SK-N-SH (cell line): ENCODE results near the gene KRT23. TPM values are rescaled to one million over a fixed set of nuclear protein-coding genes. Genes with fewer than 3 reads are reported as not detected.
A peak's percentile ranks its signal among the peaks of the same experiment; 100 is the strongest.
"Not testable (repeated sequence)": the region's sequence is repeated elsewhere in the genome, so short reads cannot be mapped to it uniquely, and the experiment has no call there.

ENCODE experiments used
- CTCF ChIA-PET: fragments of 300-600, 350-600 bp; formaldehyde crosslinking; extraction: SDS; loops from one replicate; lab custom pipeline; 2021; lab: Yijun Ruan, JAX
- POLR2A ChIA-PET: fragments of 350-600 bp; sonication (Branson Sonifier 250); formaldehyde crosslinking; extraction: SDS; loops from one replicate; lab custom pipeline; 2020; ENCODE audit warnings: antibody characterized with exemption, inconsistent platforms; lab: Yijun Ruan, JAX
- DNase-seq: peaks from one replicate; pipeline ENCODE4 v3.0.0; 2012
- H2AFZ ChIP-seq: fragments of 200-600 bp; sonication (generic); 2 replicates; pipeline ENCODE4 v1.8.1; 2016; ENCODE audit warnings: antibody characterized with exemption, mild to moderate bottlenecking, low read depth
- H3F3A ChIP-seq: fragments of 200-600 bp; sonication (generic); replicated peaks from 2 replicates; pipeline ENCODE3; 2016; ENCODE audit warnings: antibody characterized with exemption, mild to moderate bottlenecking; ENCODE audit not compliant: insufficient read depth
- H3K27ac ChIP-seq, 2 experiments: fragments of 200-500 bp in 1 of 2; fragments of 200-600 bp in 1 of 2; sonication (Bioruptor generic) in 1 of 2; sonication (generic), shearing (Covaris generic) in 1 of 2; 2 replicates each; pipeline versions ENCODE4 v1.5.1 to v1.6.1; 2014 to 2016; ENCODE audit warnings: low read depth in 2 of 2, inconsistent platforms in 1 of 2, low read length in 1 of 2, mild to moderate bottlenecking in 1 of 2, mixed read lengths in 1 of 2
- H3K27me3 ChIP-seq: fragments of 200-600 bp; sonication (generic), shearing (Covaris generic); 2 replicates; pipeline ENCODE4 v1.6.1; 2016; ENCODE audit warnings: mixed run types; ENCODE audit not compliant: insufficient read depth
- H3K36me3 ChIP-seq, 2 experiments: fragments of 200-500 bp in 1 of 2; fragments of 200-600 bp in 1 of 2; sonication (Bioruptor generic) in 1 of 2; sonication (generic) in 1 of 2; replicated peaks in 1 of 2; 2 replicates each; pipeline versions ENCODE3 to v1.5.1; 2014 to 2016; ENCODE audit warnings: low read length in 1 of 2, mild to moderate bottlenecking in 1 of 2; ENCODE audit not compliant: insufficient read depth in 2 of 2, control insufficient read depth in 1 of 2
- H3K4me1 ChIP-seq, 2 experiments: fragments of 200-500 bp in 1 of 2; fragments of 200-600 bp in 1 of 2; sonication (Bioruptor generic) in 1 of 2; sonication (generic), shearing (Covaris generic) in 1 of 2; 2 replicates each; pipeline versions ENCODE4 v1.5.1 to v1.6.1; 2014 to 2016; ENCODE audit warnings: low read depth in 1 of 2, low read length in 1 of 2, mixed run types in 1 of 2; ENCODE audit not compliant: insufficient read depth in 2 of 2, control insufficient read depth in 1 of 2
- H3K4me2 ChIP-seq: fragments of 200-600 bp; sonication (generic), shearing (Covaris generic); 2 replicates; pipeline ENCODE4 v1.6.1; 2017; ENCODE audit warnings: mixed run types
- H3K4me3 ChIP-seq, 2 experiments: fragments of 200-500 bp in 1 of 2; fragments of 200-600 bp in 1 of 2; sonication (Bioruptor generic) in 1 of 2; sonication (generic), shearing (Covaris generic) in 1 of 2; 2 replicates each; pipeline versions ENCODE4 v1.5.1 to v1.8.1; 2014 to 2016; ENCODE audit warnings: low read depth in 2 of 2, inconsistent platforms in 1 of 2, low read length in 1 of 2, mild to moderate bottlenecking in 1 of 2, mixed read lengths in 1 of 2, moderate library complexity in 1 of 2
- H3K79me2 ChIP-seq: fragments of 200-600 bp; sonication (generic); 2 replicates; pipeline ENCODE4 v1.8.1; 2017; ENCODE audit warnings: mild to moderate bottlenecking; ENCODE audit not compliant: insufficient read depth
- H3K9ac ChIP-seq: fragments of 200-600 bp; sonication (generic); 2 replicates; pipeline ENCODE4 v1.6.1; 2017; ENCODE audit warnings: mixed run types
- H3K9me2 ChIP-seq: fragments of 200-600 bp; sonication (generic); 2 replicates; pipeline ENCODE4 v1.6.1; 2017; ENCODE audit warnings: mixed run types
- H3K9me3 ChIP-seq: fragments of 200-600 bp; sonication (generic); 2 replicates; pipeline ENCODE4 v1.6.1; 2017; ENCODE audit warnings: mixed run types, mild to moderate bottlenecking, moderate library complexity
- H4K20me1 ChIP-seq: fragments of 200-600 bp; sonication (generic); 2 replicates; pipeline ENCODE4 v1.6.1; 2017; ENCODE audit warnings: mild to moderate bottlenecking, mixed run types; ENCODE audit not compliant: insufficient read depth
- CHD2 ChIP-seq: fragments of 150-350 bp; IDR thresholded peaks from 2 replicates; pipeline ENCODE4 v1.6.1; 2018; ENCODE audit warnings: low read length; ENCODE audit not compliant: partially characterized antibody
- EP300 ChIP-seq, 2 experiments: IDR thresholded peaks; 2 replicates each; pipeline versions ENCODE4 v1.4.0 to v1.6.1; 2012; ENCODE audit warnings: borderline replicate concordance in 1 of 2, low read depth in 1 of 2, low read length in 1 of 2
- EZH2phosphoT487 ChIP-seq: fragments of 200-600 bp; sonication (generic); IDR thresholded peaks from 2 replicates; pipeline ENCODE4 v1.6.1; 2017; ENCODE audit warnings: low read depth, mixed run types, mild to moderate bottlenecking, antibody characterized with exemption, moderate library complexity, borderline replicate concordance
- JUND ChIP-seq: IDR thresholded peaks from 2 replicates; pipeline ENCODE4 v1.4.0; 2012
- MEF2A ChIP-seq: IDR thresholded peaks from 2 replicates; pipeline ENCODE4 v1.4.0; 2012; ENCODE audit warnings: low read depth, borderline replicate concordance
- MXI1 ChIP-seq: IDR thresholded peaks from 2 replicates; pipeline ENCODE4 v1.6.1; 2012; ENCODE audit warnings: mild to moderate bottlenecking, low read depth, low read length, improper control_type of control experiment
- NFIC ChIP-seq: IDR thresholded peaks from 2 replicates; pipeline ENCODE4 v1.4.0; 2012; ENCODE audit warnings: borderline replicate concordance
- POLR2AphosphoS5 ChIP-seq: IDR thresholded peaks from 2 replicates; pipeline ENCODE4 v1.6.1; 2012; ENCODE audit warnings: low read depth, low read length
- RAD21 ChIP-seq: IDR thresholded peaks from 2 replicates; pipeline ENCODE4 v1.6.1; 2012; ENCODE audit warnings: mild to moderate bottlenecking, low read length
- RXRA ChIP-seq: IDR thresholded peaks from 2 replicates; pipeline ENCODE4 v1.4.0; 2012; ENCODE audit warnings: low read depth, mild to moderate bottlenecking, borderline replicate concordance
- SMC3 ChIP-seq: IDR thresholded peaks from 2 replicates; pipeline ENCODE4 v1.6.1; 2012; ENCODE audit warnings: low read depth, low read length, improper control_type of control experiment
- TCF12 ChIP-seq: IDR thresholded peaks from 2 replicates; pipeline ENCODE4 v1.4.0; 2012
- TEAD4 ChIP-seq: IDR thresholded peaks from 2 replicates; pipeline ENCODE4 v1.4.0; 2012; ENCODE audit warnings: mild to moderate bottlenecking, borderline replicate concordance; ENCODE audit not compliant: insufficient read depth
- YY1 ChIP-seq: IDR thresholded peaks from 2 replicates; pipeline ENCODE4 v1.4.0; 2012; ENCODE audit warnings: low read depth, mild to moderate bottlenecking
- ZBTB33 ChIP-seq: IDR thresholded peaks from 2 replicates; pipeline ENCODE4 v1.4.0; 2012; ENCODE audit warnings: low read depth, borderline replicate concordance
- WGBS: methylation state at CpG from one replicate; pipeline ENCODE4 v1.1.6; 2017; ENCODE audit warnings: low lambda C conversion rate; 5-methylcytosine and 5-hydroxymethylcytosine counted together
- polyA plus RNA-seq, 3 experiments: library from polyadenylated mRNA; depleted of rRNA; stranded (reverse); fragments of >200 nt; gene quantifications; 2 replicates each; pipeline ENCODE4 v1.2.3, GENCODE V29; 2012
- TF ChIP-seq, protein P1 (sequence below): fragments of 150-350 bp; IDR thresholded peaks from 2 replicates; pipeline ENCODE4 v1.6.1; 2016; ENCODE audit warnings: mild to moderate bottlenecking, low read depth, low read length
- TF ChIP-seq, protein P2 (sequence below): IDR thresholded peaks from 2 replicates; pipeline ENCODE4 v1.4.0; 2012; ENCODE audit warnings: low read depth
- TF ChIP-seq, protein P3 (sequence below): fragments of 150-350 bp; IDR thresholded peaks from 2 replicates; pipeline ENCODE4 v1.6.1; 2017; ENCODE audit warnings: antibody characterized with exemption, low read length, low read depth, borderline replicate concordance
- TF ChIP-seq, protein P4 (sequence below): IDR thresholded peaks from 2 replicates; pipeline ENCODE4 v1.4.0; 2012; ENCODE audit warnings: low read depth, borderline replicate concordance

The KRT23 gene
- polyA plus RNA-seq, 1 of the 3 experiments (the other 2 are of a cell fraction), result not detected

- TF ChIP-seq ZBTB33, result no peak
- TF ChIP-seq POLR2AphosphoS5, result no peak
- TF ChIP-seq SMC3, result no peak
- TF ChIP-seq NFIC, result no peak
These were observed 16.4 kb downstream of the KRT23 start (continued) for GRCh38 chr17:40921026-40921425.

GRCh38 chr17:40917116-40917515 is 20.3 kb downstream of the KRT23 start:
- POLR2A ChIA-PET, result interaction anchor here (0.6 kb wide), 1 partner anchor 604 kb away, joined by 3 read pairs; no protein-coding TSS in a partner anchor

GRCh38 chr17:40916366-40916765 is 21.1 kb downstream of the KRT23 start:
- Histone ChIP-seq H3K79me2 (no peaks in the 10 kb centered on the region), H3K9me2 (no peaks in the 10 kb centered on the region), H3K36me3 (no peaks in the 10 kb centered on the region), H3K4me1 (no peaks in the 10 kb centered on the region), H2AFZ (no peak overlapping the region), H3K9me3 (no peaks in the 10 kb centered on the region), H4K20me1 (no peaks in the 10 kb centered on the region), H3F3A (no peaks in the 10 kb centered on the region), H3K27ac (peak overlapping the region in 1 of 2 experiments; percentile 77; a peak in 1 of 4 replicates), H3K4me3 (no peak overlapping the region), H3K9ac (no peak overlapping the region), H3K27me3 (no peaks in the 10 kb centered on the region), H3K4me2 (no peak overlapping the region)
- ChIA-PET POLR2A (no interaction called here), CTCF (interaction anchor here (1.2 to 11.9 kb wide), 4 partner anchors 9 to 745 kb away, joined by 3 to 140 read pairs (median 24); no protein-coding TSS in a partner anchor)
- no peak for DNase-seq
- TF ChIP-seq CHD2 (no peak), NFIC (no peak), POLR2AphosphoS5 (no peak), RXRA (no peak), TCF12 (no peak), YY1 (no peak), TEAD4 (no peak), ZBTB33 (no peak), MEF2A (no peak), JUND (no peak), EP300 (IDR thresholded peaks at IDR 0.05; ENCODE audit: borderline replicate concordance in 1 of 2, low read depth in 1 of 2, low read length in 1 of 2) (no peak), EZH2phosphoT487 (no peak), RAD21 (no peak), MXI1 (no peak)
- TF ChIP-seq, protein P1, sequence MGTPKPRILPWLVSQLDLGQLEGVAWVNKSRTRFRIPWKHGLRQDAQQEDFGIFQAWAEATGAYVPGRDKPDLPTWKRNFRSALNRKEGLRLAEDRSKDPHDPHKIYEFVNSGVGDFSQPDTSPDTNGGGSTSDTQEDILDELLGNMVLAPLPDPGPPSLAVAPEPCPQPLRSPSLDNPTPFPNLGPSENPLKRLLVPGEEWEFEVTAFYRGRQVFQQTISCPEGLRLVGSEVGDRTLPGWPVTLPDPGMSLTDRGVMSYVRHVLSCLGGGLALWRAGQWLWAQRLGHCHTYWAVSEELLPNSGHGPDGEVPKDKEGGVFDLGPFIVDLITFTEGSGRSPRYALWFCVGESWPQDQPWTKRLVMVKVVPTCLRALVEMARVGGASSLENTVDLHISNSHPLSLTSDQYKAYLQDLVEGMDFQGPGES, result no peak
- TF ChIP-seq, protein P2, sequence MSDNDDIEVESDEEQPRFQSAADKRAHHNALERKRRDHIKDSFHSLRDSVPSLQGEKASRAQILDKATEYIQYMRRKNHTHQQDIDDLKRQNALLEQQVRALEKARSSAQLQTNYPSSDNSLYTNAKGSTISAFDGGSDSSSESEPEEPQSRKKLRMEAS, result no peak
- TF ChIP-seq, protein P3, sequence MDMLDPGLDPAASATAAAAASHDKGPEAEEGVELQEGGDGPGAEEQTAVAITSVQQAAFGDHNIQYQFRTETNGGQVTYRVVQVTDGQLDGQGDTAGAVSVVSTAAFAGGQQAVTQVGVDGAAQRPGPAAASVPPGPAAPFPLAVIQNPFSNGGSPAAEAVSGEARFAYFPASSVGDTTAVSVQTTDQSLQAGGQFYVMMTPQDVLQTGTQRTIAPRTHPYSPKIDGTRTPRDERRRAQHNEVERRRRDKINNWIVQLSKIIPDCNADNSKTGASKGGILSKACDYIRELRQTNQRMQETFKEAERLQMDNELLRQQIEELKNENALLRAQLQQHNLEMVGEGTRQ, result no peak
- TF ChIP-seq, protein P4, sequence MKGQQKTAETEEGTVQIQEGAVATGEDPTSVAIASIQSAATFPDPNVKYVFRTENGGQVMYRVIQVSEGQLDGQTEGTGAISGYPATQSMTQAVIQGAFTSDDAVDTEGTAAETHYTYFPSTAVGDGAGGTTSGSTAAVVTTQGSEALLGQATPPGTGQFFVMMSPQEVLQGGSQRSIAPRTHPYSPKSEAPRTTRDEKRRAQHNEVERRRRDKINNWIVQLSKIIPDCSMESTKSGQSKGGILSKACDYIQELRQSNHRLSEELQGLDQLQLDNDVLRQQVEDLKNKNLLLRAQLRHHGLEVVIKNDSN, result no peak
- WGBS, result 40% methylated on average over 1 of the region's 1 CpG

More at GRCh38 chr17:40917116-40917515, 20.3 kb downstream of the KRT23 start:
- not testable (repeated sequence) for H3K4me3 ChIP-seq, H3K27ac ChIP-seq, H3K79me2 ChIP-seq, H3K9me3 ChIP-seq, H3K36me3 ChIP-seq, H3K9me2 ChIP-seq, H3K9ac ChIP-seq, H4K20me1 ChIP-seq, H3K4me2 ChIP-seq, H3F3A ChIP-seq, H2AFZ ChIP-seq, H3K4me1 ChIP-seq, H3K27me3 ChIP-seq, DNase-seq
- CTCF ChIA-PET, result interaction anchor here (1.2 to 11.9 kb wide), 4 partner anchors 10 to 745 kb away, joined by 3 to 140 read pairs (median 24); no protein-coding TSS in a partner anchor
- WGBS, result 45% methylated on average over 2 of the region's 2 CpGs
